HG03432 (cell line): ENCODE results near the gene DAP3.
"Not testable (repeated sequence)": the region's sequence is repeated elsewhere in the genome, so short reads cannot be mapped to it uniquely, and the experiment has no call there.

Experiments used
- ATAC-seq: cut with Tn5 transposase; IDR thresholded peaks from one replicate; pipeline ENCODE4 v1.9.1; 2021; ENCODE audit warnings: mild to moderate bottlenecking, moderate library complexity; ENCODE audit not compliant: unreplicated experiment

DAP3 gene

GRCh38 chr1:155689081-155689607, at the start of gene DAP3:
TSS of gene DAP3 (plus strand) at chr1:155689091. CDS start at chr1:155709780, 20,689 bp downstream.
- ATAC-seq = not testable (repeated sequence)

GRCh38 chr1:155640367-155640766, 48.5 kb upstream of the DAP3 start:
- no peak for ATAC-seq

GRCh38 chr1:155642559-155643180, 46.2 kb upstream of the DAP3 start:
- not testable (repeated sequence) for ATAC-seq

GRCh38 chr1:155643230-155643629, 45.7 kb upstream of the DAP3 start:
- ATAC-seq = no peak

GRCh38 chr1:155645034-155645598, 43.8 kb upstream of the DAP3 start:
- no peak for ATAC-seq

GRCh38 chr1:155645648-155646047, 43.2 kb upstream of the DAP3 start:
- ATAC-seq = no peak

- ATAC-seq = no peak
Observed at GRCh38 chr1:155646307-155646706, 42.6 kb upstream of the DAP3 start.

- ATAC-seq = no peak
Observed at GRCh38 chr1:155648207-155649147, 40.4 kb upstream of the DAP3 start.

- no peak for ATAC-seq
Observed at GRCh38 chr1:155649676-155650075, 39.2 kb upstream of the DAP3 start.

- no peak for ATAC-seq
Observed at GRCh38 chr1:155650231-155650757, 38.6 kb upstream of the DAP3 start.

GRCh38 chr1:155651861-155652661, 36.8 kb upstream of the DAP3 start:
- ATAC-seq = no peak

- no peak for ATAC-seq
Observed at GRCh38 chr1:155652951-155653350, 35.9 kb upstream of the DAP3 start.

- no peak for ATAC-seq
Observed at GRCh38 chr1:155657463-155657862, 31.4 kb upstream of the DAP3 start.

- not testable (repeated sequence) for ATAC-seq
Observed at GRCh38 chr1:155661239-155661638, 27.7 kb upstream of the DAP3 start.

- ATAC-seq = no peak
Observed at GRCh38 chr1:155669233-155670162, 19.4 kb upstream of the DAP3 start.

- ATAC-seq = no peak
Observed at GRCh38 chr1:155671750-155672149, 17.1 kb upstream of the DAP3 start.

GRCh38 chr1:155673003-155673402, 15.9 kb upstream of the DAP3 start:
- ATAC-seq = no peak

GRCh38 chr1:155678027-155678426, 10.9 kb upstream of the DAP3 start:
- no peak for ATAC-seq

- ATAC-seq = not testable (repeated sequence)
Observed at GRCh38 chr1:155678992-155679391, 9.9 kb upstream of the DAP3 start.
